ENCODE data around the gene HPSE2.

- TF ChIP-seq CEBPB (IDR thresholded peaks at IDR 0.05; ENCODE audit: low read depth) (no peak), POLR2AphosphoS5 (IDR thresholded peaks at IDR 0.05; ENCODE audit: low read depth, low read length) (no peak), EZH2 (IDR thresholded peaks at IDR 0.05) (no peak), RAD21 (IDR thresholded peaks at IDR 0.05; ENCODE audit: low read depth) (no peak), CTCF (IDR thresholded peaks at IDR 0.05 in 2 of 3, conservative IDR thresholded peaks at IDR 0.05 in 1 of 3; ENCODE audit: borderline replicate concordance in 1 of 3, insufficient read depth in 1 of 3, low read depth in 2 of 3, low read length in 2 of 3) (no peak), TCF7L2 (IDR thresholded peaks at IDR 0.05; ENCODE audit: borderline replicate concordance, extremely low read depth, insufficient read depth, insufficient read length) (no peak), SIN3A (IDR thresholded peaks at IDR 0.05; ENCODE audit: low read depth) (no peak)
These were observed 824.5 kb downstream of the HPSE2 start for GRCh38 chr10:98411166-98411565.

All from HCT116 (cell line).